Subcutaneous abdominal adipose tissue (tissue), 5 donors: ENCODE results near the gene CYFIP2.
"Not testable (repeated sequence)": the region's sequence is repeated elsewhere in the genome, so short reads cannot be mapped to it uniquely, and the experiment has no call there.

ENCODE experiments used
- H3K27ac ChIP-seq: one replicate; pipeline ENCODE4 v1.7.0; 2013; ENCODE audit warnings: low read depth, mild to moderate bottlenecking, inconsistent platforms, low read length, moderate library complexity
- H3K27me3 ChIP-seq, 5 donors: one replicate each; pipeline ENCODE4 v1.7.0; 2013; ENCODE audit warnings: low read length in 5 of 5, inconsistent platforms in 1 of 5; ENCODE audit not compliant: control insufficient read depth in 5 of 5, insufficient read depth in 4 of 5
- H3K36me3 ChIP-seq, 5 donors: one replicate each; pipeline ENCODE4 v1.7.0; 2013; ENCODE audit warnings: low read length in 5 of 5; ENCODE audit not compliant: control insufficient read depth in 5 of 5, insufficient read depth in 5 of 5
- H3K4me1 ChIP-seq, 5 donors: one replicate each; pipeline ENCODE4 v1.7.0; 2013; ENCODE audit warnings: low read length in 5 of 5, mild to moderate bottlenecking in 3 of 5, moderate library complexity in 1 of 5; ENCODE audit not compliant: control insufficient read depth in 5 of 5, insufficient read depth in 5 of 5
- H3K4me3 ChIP-seq, 5 donors: one replicate each; pipeline ENCODE4 v1.7.0; 2013; ENCODE audit warnings: low read length in 5 of 5, low read depth in 1 of 5
- H3K9ac ChIP-seq, 5 donors: one replicate each; pipeline ENCODE4 v1.7.0; 2013; ENCODE audit warnings: low read length in 5 of 5, mild to moderate bottlenecking in 4 of 5, moderate library complexity in 3 of 5
- H3K9me3 ChIP-seq, 5 donors: one replicate each; pipeline ENCODE4 v1.7.0; 2013; ENCODE audit warnings: low read length in 5 of 5; ENCODE audit not compliant: control insufficient read depth in 5 of 5
- donor health status: healthy.
- donor health status: healthy.
- donor health status: healthy.
- donor health status: healthy.
- donor health status: healthy.

Gene CYFIP2

GRCh38 chr5:157400741-157401495 is 135.0 kb downstream of the CYFIP2 start:
- Histone ChIP-seq H3K9me3 (peaks cover 0 to 4% (median 3%) of the 10 kb centered on the region in 5 donors), H3K4me1 (no peaks in the 10 kb centered on the region), H3K27me3 (no peaks in the 10 kb centered on the region)

GRCh38 chr5:157415838-157416237 is 149.9 kb downstream of the CYFIP2 start:
- H3K9ac ChIP-seq: no peak overlapping the region
- no peak overlapping the region for H3K4me3 ChIP-seq
- no peak overlapping the region for H3K27ac ChIP-seq
- H3K27me3 ChIP-seq: no peaks in the 10 kb centered on the region
- H3K36me3 ChIP-seq: no peaks in the 10 kb centered on the region
- peaks cover 0 to 2% (median 0%) of the 10 kb centered on the region in 5 donors for H3K9me3 ChIP-seq
- H3K4me1 ChIP-seq: no peaks in the 10 kb centered on the region

More at GRCh38 chr5:157400741-157401495, 135.0 kb downstream of the CYFIP2 start:
- no peak overlapping the region for H3K4me3 ChIP-seq
- no peak overlapping the region for H3K27ac ChIP-seq
- no peak overlapping the region for H3K9ac ChIP-seq
- H3K36me3 ChIP-seq: no peaks in the 10 kb centered on the region

GRCh38 chr5:157419521-157419920 is 153.6 kb downstream of the CYFIP2 start:
- not testable (repeated sequence) for H3K9ac ChIP-seq, H3K4me3 ChIP-seq, H3K4me1 ChIP-seq, H3K9me3 ChIP-seq, H3K27me3 ChIP-seq, H3K36me3 ChIP-seq, H3K27ac ChIP-seq

- H3K4me3 ChIP-seq, H3K27me3 ChIP-seq, H3K27ac ChIP-seq, H3K4me1 ChIP-seq, H3K36me3 ChIP-seq, H3K9ac ChIP-seq, H3K9me3 ChIP-seq: not testable (repeated sequence)
Observed at GRCh38 chr5:157429920-157430319, 164.0 kb downstream of the CYFIP2 start.

GRCh38 chr5:157431544-157432200 is 165.7 kb downstream of the CYFIP2 start:
- H3K4me3 ChIP-seq: no peak overlapping the region
- no peaks in the 10 kb centered on the region for H3K36me3 ChIP-seq
- no peaks in the 10 kb centered on the region for H3K27me3 ChIP-seq
- no peak overlapping the region for H3K9ac ChIP-seq
- H3K9me3 ChIP-seq: no peaks in the 10 kb centered on the region
- no peak overlapping the region for H3K27ac ChIP-seq
- no peaks in the 10 kb centered on the region for H3K4me1 ChIP-seq

GRCh38 chr5:157434096-157434495 is 168.2 kb downstream of the CYFIP2 start:
- H3K27ac ChIP-seq: no peak overlapping the region
- no peaks in the 10 kb centered on the region for H3K27me3 ChIP-seq
- H3K9ac ChIP-seq: no peak overlapping the region
- H3K36me3 ChIP-seq: no peaks in the 10 kb centered on the region
- H3K9me3 ChIP-seq: no peaks in the 10 kb centered on the region
- H3K4me3 ChIP-seq: no peak overlapping the region
- no peaks in the 10 kb centered on the region for H3K4me1 ChIP-seq

- H3K9ac ChIP-seq: no peak overlapping the region
- peaks cover 0 to 2% (median 0%) of the 10 kb centered on the region in 5 donors for H3K9me3 ChIP-seq
- H3K27me3 ChIP-seq: peaks cover 0 to 7% (median 3%) of the 10 kb centered on the region in 5 donors
- no peaks in the 10 kb centered on the region for H3K36me3 ChIP-seq
- H3K4me1 ChIP-seq: peaks cover 0 to 7% (median 3%) of the 10 kb centered on the region in 5 donors
- no peak overlapping the region for H3K4me3 ChIP-seq
- no peak overlapping the region for H3K27ac ChIP-seq
Observed at GRCh38 chr5:157443041-157443549, 177.2 kb downstream of the CYFIP2 start.

- no peak overlapping the region for H3K9ac ChIP-seq
- H3K36me3 ChIP-seq: no peaks in the 10 kb centered on the region
Observed at GRCh38 chr5:157444224-157444623, 178.3 kb downstream of the CYFIP2 start.

More at GRCh38 chr5:157444224-157444623, 178.3 kb downstream of the CYFIP2 start:
- H3K4me1 ChIP-seq: peaks cover 0 to 12% (median 8%) of the 10 kb centered on the region in 5 donors
- H3K27ac ChIP-seq: no peak overlapping the region
- H3K9me3 ChIP-seq: peaks cover 0 to 2% (median 0%) of the 10 kb centered on the region in 5 donors
- H3K27me3 ChIP-seq: peaks cover 0 to 7% (median 3%) of the 10 kb centered on the region in 5 donors
- no peak overlapping the region for H3K4me3 ChIP-seq
